ENCODE measurements around the gene MAPK8.

Gene MAPK8

DNA sequence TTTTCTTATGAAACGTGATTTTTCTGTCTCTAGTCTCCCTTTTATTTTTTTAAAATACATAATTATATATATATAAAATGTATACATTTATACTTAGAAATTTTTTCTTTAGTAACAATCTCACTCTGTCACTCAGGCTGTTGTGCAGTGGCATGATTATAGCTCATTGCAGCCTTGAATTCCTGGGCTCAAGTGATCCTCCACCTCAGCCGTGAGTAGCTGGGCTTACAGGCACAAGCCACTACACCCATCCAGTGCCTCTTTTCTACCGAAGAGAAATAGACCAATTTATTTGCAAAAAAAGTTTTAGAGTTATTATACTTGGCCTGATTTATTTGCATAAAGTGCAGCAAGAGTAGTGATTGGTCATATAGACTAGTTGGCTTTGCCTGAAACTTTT is 72.2 kb downstream of the MAPK8 start:
- TF ChIP-seq, protein P1, sequence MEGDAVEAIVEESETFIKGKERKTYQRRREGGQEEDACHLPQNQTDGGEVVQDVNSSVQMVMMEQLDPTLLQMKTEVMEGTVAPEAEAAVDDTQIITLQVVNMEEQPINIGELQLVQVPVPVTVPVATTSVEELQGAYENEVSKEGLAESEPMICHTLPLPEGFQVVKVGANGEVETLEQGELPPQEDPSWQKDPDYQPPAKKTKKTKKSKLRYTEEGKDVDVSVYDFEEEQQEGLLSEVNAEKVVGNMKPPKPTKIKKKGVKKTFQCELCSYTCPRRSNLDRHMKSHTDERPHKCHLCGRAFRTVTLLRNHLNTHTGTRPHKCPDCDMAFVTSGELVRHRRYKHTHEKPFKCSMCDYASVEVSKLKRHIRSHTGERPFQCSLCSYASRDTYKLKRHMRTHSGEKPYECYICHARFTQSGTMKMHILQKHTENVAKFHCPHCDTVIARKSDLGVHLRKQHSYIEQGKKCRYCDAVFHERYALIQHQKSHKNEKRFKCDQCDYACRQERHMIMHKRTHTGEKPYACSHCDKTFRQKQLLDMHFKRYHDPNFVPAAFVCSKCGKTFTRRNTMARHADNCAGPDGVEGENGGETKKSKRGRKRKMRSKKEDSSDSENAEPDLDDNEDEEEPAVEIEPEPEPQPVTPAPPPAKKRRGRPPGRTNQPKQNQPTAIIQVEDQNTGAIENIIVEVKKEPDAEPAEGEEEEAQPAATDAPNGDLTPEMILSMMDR (IDR thresholded peaks at IDR 0.05; ENCODE audit: low read depth, low read length) = no peak
- TF ChIP-seq POLR2A (IDR thresholded peaks at IDR 0.05; ENCODE audit: extremely low read depth, insufficient read length) = no peak
- no peak for TF ChIP-seq MYC (IDR thresholded peaks at IDR 0.05; ENCODE audit: low read depth, low read length)
- TF ChIP-seq MAX (IDR thresholded peaks at IDR 0.05; ENCODE audit: low read depth, low read length) = no peak
- DNase-seq (ENCODE audit: low read depth) = no peak
- H3K4me3 ChIP-seq (ENCODE audit: low read depth, low read length) = no peak overlapping the region

DNA sequence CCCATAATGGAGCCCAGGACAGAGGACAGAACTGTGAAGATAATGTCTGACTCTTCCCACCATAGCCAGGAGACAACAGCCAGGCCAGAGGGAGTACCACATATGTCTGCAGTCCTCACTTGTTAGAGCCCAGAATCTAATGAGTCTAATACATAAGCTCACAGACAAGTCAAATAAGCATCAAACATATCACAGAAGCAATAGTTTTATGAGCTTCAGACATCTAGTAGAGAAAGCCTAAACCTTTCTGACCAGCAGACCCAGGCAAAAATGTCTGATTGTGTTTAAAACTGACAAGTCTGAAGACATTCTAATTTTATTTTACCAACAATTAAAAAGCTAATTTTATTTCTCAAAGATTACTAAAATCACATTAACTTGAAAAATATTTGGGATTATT is 75.5 kb downstream of the MAPK8 start:
- DNase-seq (ENCODE audit: low read depth) = no peak
- no peak for TF ChIP-seq MYC (IDR thresholded peaks at IDR 0.05; ENCODE audit: low read depth, low read length)
- no peak for TF ChIP-seq POLR2A (IDR thresholded peaks at IDR 0.05; ENCODE audit: extremely low read depth, insufficient read length)
- TF ChIP-seq, protein P1 (IDR thresholded peaks at IDR 0.05; ENCODE audit: low read depth, low read length) = no peak
- TF ChIP-seq MAX (IDR thresholded peaks at IDR 0.05; ENCODE audit: low read depth, low read length) = no peak
- H3K4me3 ChIP-seq (ENCODE audit: low read depth, low read length) = no peak overlapping the region

DNA sequence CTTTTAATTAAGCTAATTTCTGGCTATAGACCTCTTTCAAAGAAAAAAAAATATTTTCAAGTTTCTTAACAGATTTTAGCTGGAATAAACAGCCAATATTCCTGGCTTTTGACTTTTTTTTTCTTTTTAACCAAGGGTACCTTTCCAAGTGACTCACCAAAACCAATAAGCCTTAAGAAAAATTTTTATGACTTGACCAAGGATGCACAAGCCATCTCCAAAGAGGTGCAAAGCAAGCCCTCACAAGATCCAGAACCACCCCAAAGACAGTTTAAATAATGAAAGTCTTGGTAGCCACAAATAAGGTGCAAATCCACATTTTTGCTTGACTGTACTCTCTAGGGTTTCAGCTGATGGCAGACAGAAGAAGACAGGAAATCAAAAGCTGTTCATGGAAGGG is 76.5 kb downstream of the MAPK8 start:
- H3K4me3 ChIP-seq (ENCODE audit: low read depth, low read length) = no peak overlapping the region
- TF ChIP-seq MYC (IDR thresholded peaks at IDR 0.05; ENCODE audit: low read depth, low read length) (no peak), MAX (IDR thresholded peaks at IDR 0.05; ENCODE audit: low read depth, low read length) (no peak), POLR2A (IDR thresholded peaks at IDR 0.05; ENCODE audit: extremely low read depth, insufficient read length) (no peak)
- TF ChIP-seq, protein P1 (IDR thresholded peaks at IDR 0.05; ENCODE audit: low read depth, low read length) = no peak
- no peak for DNase-seq (ENCODE audit: low read depth)

- TF ChIP-seq MAX (IDR thresholded peaks at IDR 0.05; ENCODE audit: low read depth, low read length) = no peak
- TF ChIP-seq MYC (IDR thresholded peaks at IDR 0.05; ENCODE audit: low read depth, low read length) = no peak
- TF ChIP-seq, protein P1 (IDR thresholded peaks at IDR 0.05; ENCODE audit: low read depth, low read length) = no peak
- TF ChIP-seq POLR2A (IDR thresholded peaks at IDR 0.05; ENCODE audit: extremely low read depth, insufficient read length) = no peak
- no peak for DNase-seq (ENCODE audit: low read depth)
- no peak overlapping the region for H3K4me3 ChIP-seq (ENCODE audit: low read depth, low read length)
These were observed 76.9 kb downstream of the MAPK8 start for GRCh38 chr10:48383393-48383792.

GRCh38 chr10:48384699-48384982 is 78.2 kb downstream of the MAPK8 start:
- no peak for DNase-seq (ENCODE audit: low read depth)
- no peak overlapping the region for H3K4me3 ChIP-seq (ENCODE audit: low read depth, low read length)
- TF ChIP-seq, protein P1 (IDR thresholded peaks at IDR 0.05; ENCODE audit: low read depth, low read length) = no peak
- TF ChIP-seq MAX (IDR thresholded peaks at IDR 0.05; ENCODE audit: low read depth, low read length) (no peak), POLR2A (IDR thresholded peaks at IDR 0.05; ENCODE audit: extremely low read depth, insufficient read length) (no peak), MYC (IDR thresholded peaks at IDR 0.05; ENCODE audit: low read depth, low read length) (no peak)

- H3K4me3 ChIP-seq (ENCODE audit: low read depth, low read length) = no peak overlapping the region
- DNase-seq (ENCODE audit: low read depth) = no peak
- no peak for TF ChIP-seq POLR2A (IDR thresholded peaks at IDR 0.05; ENCODE audit: extremely low read depth, insufficient read length)
- no peak for TF ChIP-seq MAX (IDR thresholded peaks at IDR 0.05; ENCODE audit: low read depth, low read length)
- TF ChIP-seq, protein P1 (IDR thresholded peaks at IDR 0.05; ENCODE audit: low read depth, low read length) = no peak
- no peak for TF ChIP-seq MYC (IDR thresholded peaks at IDR 0.05; ENCODE audit: low read depth, low read length)
These were observed 82.8 kb downstream of the MAPK8 start for GRCh38 chr10:48389272-48389671.
